Activated T-helper 1 cell treated with anti-CD3 and anti-CD28 coated beads, Interleukin-2, amount 50 U/mL, for 16 hours (primary cell): ENCODE measurements around the gene PLEKHN1.
"Not testable (repeated sequence)": the region's sequence is repeated elsewhere in the genome, so short reads cannot be mapped to it uniquely, and the experiment has no call there.

Experiments used
- DNase-seq, 2 donors: peaks; one replicate each; pipeline ENCODE4 v3.0.0-alpha.2; 2020; ENCODE audit warnings: low read depth in 1 of 2, low spot score in 1 of 2

PLEKHN1 gene

DNA sequence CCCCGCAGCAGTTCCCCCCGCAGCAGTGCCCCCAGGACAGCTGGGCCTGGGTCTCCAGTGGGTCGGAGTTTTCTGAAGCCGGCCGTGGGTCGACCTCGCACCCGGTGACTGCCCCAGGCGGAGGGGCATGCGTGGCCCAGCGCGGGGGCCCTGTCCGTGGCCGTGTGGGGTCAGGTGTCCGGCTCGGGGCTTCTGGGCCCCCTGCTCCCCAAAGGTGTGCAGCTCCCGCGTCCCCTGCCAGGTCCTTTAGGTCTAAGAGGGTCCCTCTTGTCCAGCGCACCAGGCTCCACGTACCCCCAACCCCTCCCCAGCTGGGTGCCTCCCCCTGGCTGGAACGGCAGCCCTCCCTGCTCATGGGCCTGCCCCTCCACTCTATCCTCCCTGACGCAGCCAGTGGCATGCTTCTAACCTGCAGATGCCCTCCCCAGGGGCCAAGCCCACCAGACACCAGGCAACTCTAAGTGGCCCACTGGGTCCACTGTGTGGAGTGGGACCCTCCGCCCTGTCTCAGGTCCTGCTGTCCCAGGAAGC is 39.6 kb downstream of the PLEKHN1 start:
- DNase-seq = no peak

DNA sequence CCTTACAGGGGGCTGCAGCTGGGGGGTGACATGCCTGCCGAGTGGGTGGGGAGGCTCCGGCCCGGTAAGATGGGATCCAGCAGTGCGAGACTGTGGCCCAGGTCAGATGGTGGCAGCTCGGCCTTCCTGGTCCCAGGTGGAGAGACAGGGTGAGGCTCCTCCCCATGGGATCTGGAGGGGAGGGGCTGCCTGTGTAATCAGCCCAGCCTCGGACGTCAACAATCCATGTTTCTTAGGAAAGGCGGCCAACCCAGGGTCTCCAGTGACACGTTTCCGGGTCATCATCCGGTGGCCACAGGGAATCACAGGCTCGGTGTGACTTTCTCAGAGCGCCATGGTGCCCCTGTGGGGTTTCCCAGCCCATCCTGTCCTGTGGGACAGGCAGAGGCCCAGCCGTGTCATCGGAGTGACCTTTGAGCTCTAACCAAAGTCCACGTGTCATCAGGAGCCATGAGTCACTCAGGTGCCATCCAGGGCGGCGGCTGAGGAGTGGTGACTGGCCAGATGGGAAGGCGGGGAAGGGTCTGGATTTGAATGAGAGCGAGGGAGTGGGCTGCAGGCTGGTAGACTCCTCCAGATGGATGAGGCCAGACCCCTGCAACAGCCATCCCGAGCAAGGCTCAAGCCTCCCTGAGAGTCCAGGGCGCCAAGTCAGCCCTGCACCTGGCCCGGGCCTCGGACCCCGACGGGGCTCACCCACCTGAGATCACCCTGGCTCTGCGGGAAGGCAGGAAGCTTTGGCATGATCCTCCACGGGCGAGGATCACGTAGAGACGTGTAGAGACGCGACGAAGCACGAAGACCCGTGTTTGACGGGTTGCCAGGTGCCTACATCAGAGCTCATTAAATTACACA is 40.2 kb downstream of the PLEKHN1 start:
- no peak for DNase-seq

DNA sequence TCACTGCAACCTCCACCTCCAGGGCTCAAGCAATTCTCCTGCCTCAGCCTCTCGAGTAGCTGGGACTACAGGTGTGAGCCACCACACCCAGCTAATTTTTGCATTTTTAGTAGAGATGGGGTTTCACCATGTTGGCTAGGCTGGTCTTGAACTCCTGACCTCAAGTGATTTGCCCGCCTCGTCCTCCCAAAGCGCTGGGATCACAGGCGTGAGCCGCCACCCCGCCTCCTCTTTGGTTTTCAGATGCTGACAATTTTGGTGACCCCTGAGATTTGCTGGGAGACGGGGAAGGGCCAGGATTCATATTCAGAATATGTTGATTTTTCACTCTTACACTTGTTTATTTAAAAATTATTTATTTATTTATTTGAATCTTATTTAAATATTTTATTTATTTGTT is 43.8 kb downstream of the PLEKHN1 start:
- not testable (repeated sequence) for DNase-seq

GRCh38 chr1:1011396-1011949 is 45.2 kb downstream of the PLEKHN1 start:
- no peak for DNase-seq

DNA sequence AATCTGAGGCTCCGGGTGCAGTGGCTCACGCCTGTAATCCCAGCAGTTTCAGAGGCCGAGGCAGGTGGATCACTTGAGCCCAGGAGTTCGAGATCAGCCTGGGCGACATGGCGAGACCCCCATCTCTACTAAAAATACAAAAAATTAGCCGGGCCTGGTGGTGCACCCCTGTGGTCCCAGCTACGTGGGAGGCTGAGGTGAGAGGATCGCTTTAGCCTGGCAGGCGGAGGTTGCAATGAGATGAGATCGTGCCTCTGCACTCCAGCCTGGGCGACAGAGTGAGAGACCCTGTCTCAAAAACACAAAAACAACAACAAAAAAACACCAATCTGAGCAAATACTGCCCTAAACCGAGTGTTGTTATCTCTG is 46.4 kb downstream of the PLEKHN1 start:
- DNase-seq = not testable (repeated sequence)

DNA sequence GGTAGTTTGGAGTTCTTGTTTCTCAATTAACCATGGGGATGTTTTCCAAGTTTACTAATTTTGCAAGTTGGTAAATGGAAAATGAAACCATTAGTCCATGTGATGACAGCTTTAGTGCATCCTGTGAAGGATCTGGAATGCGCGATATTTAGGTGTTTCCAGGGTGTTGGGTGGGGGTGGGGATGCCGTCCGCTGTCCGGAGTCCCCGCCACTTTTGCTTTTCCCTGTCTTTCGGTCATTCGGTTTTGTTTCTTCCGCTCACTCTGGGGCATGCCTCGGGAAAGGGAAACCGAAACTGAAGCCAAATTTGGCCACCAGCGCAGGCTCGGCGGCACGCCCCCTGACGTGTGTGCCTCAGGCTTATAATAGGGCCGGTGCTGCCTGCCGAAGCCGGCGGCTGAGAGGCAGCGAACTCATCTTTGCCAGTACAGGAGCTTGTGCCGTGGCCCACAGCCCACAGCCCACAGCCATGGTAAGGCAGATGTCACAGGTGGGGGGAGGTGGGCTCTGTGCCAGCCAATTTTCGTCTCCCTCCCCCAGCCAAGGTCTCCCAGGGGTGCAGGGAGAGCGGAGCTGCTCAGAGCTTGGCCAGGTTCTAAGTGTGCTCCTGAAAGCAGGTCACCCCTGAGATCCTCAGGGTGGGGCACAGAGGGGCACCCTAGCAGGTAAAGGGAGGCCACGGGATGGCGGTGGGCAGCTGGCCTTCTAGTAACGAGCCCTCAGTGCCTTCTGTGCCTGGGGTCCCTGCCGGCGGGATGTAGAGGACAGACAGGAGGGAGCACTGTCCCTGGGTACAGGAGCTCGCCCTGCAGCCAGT is 47.0 kb downstream of the PLEKHN1 start, which contains the start of gene ISG15:
TSS of gene ISG15 (plus strand) at position 393 of the 817 bp plus-strand sequence. CDS start at position 470, 77 bp downstream.
- peak; percentile 68 to 77 for DNase-seq

DNA sequence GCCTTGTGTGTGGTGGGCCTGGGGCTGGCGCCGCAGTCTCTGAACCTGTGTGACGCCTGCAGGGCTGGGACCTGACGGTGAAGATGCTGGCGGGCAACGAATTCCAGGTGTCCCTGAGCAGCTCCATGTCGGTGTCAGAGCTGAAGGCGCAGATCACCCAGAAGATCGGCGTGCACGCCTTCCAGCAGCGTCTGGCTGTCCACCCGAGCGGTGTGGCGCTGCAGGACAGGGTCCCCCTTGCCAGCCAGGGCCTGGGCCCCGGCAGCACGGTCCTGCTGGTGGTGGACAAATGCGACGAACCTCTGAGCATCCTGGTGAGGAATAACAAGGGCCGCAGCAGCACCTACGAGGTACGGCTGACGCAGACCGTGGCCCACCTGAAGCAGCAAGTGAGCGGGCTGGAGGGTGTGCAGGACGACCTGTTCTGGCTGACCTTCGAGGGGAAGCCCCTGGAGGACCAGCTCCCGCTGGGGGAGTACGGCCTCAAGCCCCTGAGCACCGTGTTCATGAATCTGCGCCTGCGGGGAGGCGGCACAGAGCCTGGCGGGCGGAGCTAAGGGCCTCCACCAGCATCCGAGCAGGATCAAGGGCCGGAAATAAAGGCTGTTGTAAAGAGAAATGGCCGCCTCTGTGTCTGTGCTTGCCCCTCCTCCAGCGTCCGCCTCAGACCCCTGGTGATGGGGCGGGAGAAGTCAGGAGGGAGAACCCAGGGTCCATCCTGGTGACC is 47.8 kb downstream of the PLEKHN1 start:
- DNase-seq = no peak

- DNase-seq = no peak
Measured at GRCh38 chr1:1014799-1015681, 48.8 kb downstream of the PLEKHN1 start.

- DNase-seq = not testable (repeated sequence)
Measured at GRCh38 chr1:1017397-1018320, 51.4 kb downstream of the PLEKHN1 start.

DNA sequence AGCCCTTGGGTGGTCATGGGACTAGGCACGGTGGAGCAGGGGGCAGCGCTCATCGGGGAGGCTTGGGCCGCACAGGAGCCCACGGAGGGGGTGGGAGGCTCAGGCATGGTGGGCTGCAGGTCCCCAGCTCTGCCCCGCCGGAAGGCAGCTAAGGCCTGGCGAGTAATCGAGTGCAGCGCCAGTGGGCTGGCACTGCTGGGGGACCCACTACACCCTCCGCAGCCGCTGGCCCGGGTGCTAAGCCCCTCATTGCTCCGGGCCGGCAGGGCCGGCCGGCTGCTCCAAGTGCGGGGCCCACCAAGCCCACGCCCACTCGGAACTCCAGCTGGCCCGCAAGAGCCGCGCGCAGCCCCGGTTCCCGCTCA is 52.0 kb downstream of the PLEKHN1 start:
- DNase-seq = not testable (repeated sequence)

DNA sequence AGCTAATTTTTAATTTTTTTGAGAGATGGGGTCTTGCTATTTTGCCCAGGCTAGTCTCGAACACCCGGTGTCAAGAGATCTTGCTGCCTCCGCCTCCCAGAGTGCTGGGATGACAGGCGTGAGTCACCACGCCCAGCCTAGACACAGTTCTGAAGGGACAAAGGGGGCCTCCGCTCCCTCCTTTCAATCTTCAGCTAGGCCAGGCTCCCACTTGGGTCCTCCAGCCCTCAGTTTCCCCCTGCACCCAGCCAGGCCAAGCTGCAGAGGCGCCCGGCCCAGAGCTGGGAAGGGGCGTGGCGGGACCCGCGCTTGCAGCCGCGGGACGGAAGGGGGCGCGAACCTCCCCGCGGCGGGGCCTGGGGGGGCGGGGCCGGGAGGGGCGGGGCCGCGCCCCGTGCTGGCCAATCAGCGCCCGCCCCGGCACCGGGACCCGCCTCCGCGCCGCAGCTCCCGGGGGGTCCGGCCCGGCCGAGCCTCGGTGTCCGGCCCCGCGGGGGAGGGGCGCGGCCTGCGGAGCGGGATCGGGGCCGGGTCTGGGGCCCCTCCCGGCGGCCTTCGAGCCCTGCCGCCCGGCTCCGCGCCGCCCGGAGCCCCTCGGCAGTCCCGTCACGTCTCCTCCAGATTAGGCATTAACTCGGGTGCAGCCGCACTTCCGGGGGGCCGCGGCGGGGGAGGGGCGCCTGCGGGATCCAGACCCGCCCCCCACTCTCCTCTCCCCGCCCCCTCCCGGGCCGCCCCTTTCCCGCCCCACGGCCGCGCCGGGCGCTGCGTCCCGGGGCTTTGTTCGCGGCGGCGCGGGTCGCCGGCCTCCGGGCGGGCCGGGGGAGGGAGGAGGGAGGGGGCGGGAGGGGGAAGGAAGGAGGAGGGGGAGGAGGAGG is 53.1 kb downstream of the PLEKHN1 start:
- peak; percentile 59 to 71 for DNase-seq

- DNase-seq = no peak
Measured at GRCh38 chr1:1020000-1020404, 53.7 kb downstream of the PLEKHN1 start, which contains the start of gene AGRN. Gene AGRN (plus strand): TSS chr1:1020120. CDS start chr1:1020173, 53 bp downstream.

DNA sequence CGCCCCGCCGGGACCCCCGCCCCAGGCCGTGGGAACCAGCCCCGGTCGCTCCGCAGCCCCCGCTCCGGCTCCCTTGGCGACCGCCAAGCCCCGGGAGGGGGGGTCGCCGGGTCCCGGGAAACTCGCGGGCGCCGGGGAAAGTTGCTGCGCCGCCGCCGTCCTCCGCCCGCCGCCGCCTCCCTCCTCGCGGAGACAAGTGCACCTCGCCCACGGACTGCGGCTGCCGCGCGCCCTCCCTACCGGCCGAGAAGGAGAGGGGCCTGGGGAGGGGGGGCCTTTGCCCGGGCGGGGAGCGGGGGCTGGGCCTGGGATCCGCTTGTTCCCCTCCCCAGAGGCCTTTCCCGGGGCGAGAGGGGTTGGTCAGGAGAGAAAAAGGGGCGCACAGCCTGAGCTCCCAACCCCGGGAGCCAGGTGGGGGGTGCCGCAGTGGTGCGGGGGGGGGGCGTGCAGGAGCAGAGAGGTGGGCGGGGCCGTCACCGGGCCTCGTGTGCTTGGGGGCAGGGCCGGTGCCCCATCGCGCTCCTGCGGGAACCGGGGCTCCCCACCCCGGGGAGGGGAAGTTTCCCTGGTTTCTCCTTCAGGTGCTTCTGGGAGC is 54.2 kb downstream of the PLEKHN1 start:
- DNase-seq = no peak

DNA sequence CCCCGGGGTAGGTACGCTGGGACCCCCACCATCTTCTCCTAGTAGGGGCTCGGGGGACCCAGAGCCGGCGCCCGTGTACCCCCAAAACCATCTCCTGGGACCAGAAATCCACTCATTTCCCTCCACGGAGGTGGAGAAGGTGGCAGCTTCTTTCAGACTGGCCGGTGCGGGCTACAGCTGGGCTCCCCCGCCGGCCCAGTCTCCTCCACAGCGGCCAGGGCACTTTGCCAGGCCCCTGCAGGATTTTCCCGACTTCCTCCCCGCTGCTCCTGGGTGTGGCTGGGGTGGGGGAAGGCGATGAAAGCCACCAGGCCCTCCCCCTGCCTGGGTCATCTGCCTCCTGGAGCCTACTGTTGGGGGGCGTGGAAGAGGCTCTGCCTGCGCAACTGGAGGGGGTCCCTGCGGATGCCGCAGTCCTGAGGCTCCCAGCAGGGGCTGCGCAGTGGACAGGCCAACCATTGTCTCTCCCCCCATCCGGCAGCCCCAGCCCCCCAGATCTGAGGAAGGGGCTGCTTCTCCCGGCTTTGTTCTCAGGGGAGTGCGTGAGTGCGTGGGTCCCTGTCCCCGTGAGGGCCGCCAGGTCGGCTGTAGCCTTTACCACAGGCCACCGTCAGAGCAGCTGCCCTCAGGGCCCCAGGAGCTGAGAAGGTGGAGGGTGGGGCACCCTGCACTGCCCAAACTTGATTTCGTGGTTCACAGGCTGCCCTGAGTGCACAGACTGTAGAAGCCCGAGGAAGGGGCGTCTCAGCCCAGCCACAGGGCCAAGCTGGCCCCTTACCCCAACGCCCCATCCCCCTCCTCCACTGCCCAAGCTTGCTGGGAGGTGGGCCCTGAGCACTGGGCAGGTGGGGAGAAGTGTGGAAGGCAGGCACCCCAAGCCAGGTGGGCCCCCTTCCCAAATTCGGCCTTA is 55.0 kb downstream of the PLEKHN1 start:
- no peak for DNase-seq

DNA sequence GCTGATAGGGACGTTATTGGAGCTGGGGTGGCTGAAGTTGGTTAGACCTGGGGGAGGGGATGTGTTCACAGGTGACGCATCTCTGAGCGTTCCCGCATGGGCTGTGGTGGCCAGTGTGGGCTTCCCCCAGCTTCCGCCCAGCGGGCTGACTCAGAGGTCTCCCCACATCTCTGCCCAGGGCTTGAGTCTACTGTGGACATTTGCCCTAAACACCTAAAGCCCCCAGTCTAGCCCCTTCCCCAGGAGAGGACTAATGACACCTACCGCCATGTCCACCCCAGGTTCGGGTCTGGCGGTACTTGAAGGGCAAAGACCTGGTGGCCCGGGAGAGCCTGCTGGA is 55.6 kb downstream of the PLEKHN1 start:
- no peak for DNase-seq

DNA sequence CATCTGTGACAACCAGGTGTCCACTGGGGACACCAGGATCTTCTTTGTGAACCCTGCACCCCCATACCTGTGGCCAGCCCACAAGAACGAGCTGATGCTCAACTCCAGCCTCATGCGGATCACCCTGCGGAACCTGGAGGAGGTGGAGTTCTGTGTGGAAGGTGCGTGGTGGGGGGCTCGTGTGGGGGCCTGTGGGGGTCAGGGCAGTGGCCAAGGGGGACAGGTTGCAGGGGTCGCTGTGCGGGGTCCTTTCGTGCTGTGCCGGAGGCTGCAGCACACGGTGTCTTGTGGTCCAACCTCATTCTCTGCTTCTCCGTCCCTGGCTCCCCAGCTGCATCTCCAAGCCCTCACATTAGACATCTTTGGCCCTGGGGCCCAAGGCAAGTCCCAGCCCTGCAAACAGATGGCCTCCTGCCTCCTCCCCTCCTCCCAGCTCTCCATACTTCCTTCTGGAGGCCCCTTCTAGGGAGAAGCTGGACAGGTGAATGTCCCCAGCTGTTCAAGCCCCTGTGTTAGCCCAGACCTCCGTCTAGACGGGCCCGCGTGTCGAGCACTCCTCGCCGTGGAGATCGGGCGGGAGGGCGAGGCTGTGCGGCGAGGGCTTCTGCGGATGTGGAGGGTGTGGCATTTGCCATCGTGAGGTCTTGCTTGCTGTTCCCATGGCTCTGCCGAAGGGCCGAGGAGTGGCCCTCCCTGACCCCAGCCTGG is 56.2 kb downstream of the PLEKHN1 start:
- no peak for DNase-seq
